Left renal pelvis (tissue), 4 donors: Measurements from ENCODE around the gene CDC37L1. TPM values are rescaled to one million over a fixed set of nuclear protein-coding genes. Genes with fewer than 3 reads are reported as not detected.
A peak's percentile ranks its signal among the peaks of the same experiment; 100 is the strongest.

Source experiments
- DNase-seq, 4 donors: peaks; one replicate each; pipeline ENCODE4 v3.0.0-alpha.2; 2013; ENCODE audit warnings: low read depth in 4 of 4, low spot score in 3 of 4
- polyA plus RNA-seq, 4 donors: library from polyadenylated mRNA; unstranded; fragments of 120-200 nt; gene quantifications; one replicate each; pipeline ENCODE4 v1.2.1, GENCODE V29; 2013; ENCODE audit not compliant: insufficient read length in 4 of 4

Gene CDC37L1
- polyA plus RNA-seq, 4 donors = 16.2 to 23.6 (median 20.4) TPM

DNA sequence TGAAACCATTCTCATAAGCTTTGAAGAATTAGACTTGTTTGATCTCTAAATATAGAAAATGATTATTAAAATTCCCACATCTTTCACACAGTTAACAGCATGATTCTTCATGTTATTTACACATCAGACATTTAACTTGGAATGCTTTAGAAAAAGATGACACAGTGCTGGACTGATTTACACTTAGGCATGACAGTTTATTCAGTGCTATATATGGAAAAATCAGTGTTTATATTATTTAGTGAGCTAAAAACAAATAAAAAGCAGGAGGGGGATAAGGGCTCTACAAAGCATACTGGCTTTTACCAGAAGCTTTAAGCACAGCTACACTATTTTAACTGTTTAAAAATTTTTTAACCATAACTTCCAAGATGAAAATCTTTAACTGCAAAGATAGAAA is 30.0 kb downstream of the CDC37L1 start:
- DNase-seq = no peak

DNA sequence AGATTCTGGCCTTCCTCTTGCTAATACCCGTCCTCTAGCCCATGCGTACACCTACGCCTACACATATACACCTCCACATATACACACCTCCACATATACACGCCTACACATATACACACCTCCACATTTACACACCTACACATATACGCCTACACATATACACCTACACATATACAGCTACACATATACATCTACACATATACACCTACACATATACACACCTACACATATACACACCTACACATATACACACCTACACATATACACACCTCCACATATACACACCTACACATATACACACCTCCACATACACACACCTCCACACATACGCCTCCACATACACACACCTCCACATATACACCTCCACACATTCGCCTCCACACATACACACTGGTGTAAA is 34.5 kb downstream of the CDC37L1 start:
- DNase-seq = no peak

DNA sequence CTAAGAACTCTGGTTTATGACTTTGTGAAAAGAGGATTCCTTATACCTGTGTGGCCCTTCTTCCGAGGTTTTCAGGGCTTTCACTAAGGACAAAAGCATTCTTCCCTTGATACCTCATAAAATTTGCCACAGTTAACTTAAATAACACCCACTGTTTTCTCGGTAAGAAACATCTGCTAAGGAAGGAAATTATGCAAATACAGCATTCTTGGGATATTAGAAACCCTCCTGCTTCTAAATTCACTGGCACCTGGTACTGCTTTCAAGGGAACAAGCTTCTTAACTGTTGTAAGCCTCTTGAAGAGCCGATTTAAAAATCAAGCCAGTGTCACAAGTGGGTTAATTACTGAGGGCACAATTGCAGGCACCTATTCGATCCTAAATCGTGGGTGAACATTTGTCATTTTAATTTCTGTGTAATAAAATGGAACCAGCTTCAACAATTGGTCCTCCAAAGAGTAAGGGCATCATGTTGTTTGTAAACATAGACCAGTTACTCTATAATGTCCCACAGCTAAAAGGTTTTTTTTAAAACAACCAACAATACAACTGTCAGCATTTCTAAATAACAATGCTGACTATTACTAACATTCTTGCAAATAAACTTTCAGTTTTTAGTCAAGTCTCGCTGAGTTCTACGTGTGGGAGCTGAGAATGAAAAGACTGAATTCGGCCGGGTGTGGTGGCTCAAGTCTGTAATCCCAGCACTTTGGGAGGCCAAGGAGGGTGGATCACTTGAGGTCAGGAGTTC is 35.1 kb downstream of the CDC37L1 start:
- no peak for DNase-seq

DNA sequence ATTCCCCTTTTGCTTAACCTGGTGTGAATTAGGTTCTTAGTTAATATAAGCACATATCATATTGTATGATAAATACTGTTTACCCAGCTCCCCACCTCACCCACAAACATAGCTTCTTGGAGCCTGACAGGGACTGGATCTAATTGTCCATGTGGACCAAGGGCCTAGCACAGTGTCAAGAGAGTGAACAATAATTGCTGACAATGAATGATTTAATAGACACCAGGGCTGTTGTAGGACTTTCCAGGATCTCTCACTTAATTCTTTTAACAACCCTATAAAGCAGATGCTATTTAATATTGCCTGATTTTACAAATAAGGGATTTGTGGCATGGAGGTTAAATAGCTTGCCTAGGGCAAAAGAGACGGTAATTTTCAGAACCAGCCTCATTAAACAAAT is 36.8 kb downstream of the CDC37L1 start:
- no peak for DNase-seq

DNA sequence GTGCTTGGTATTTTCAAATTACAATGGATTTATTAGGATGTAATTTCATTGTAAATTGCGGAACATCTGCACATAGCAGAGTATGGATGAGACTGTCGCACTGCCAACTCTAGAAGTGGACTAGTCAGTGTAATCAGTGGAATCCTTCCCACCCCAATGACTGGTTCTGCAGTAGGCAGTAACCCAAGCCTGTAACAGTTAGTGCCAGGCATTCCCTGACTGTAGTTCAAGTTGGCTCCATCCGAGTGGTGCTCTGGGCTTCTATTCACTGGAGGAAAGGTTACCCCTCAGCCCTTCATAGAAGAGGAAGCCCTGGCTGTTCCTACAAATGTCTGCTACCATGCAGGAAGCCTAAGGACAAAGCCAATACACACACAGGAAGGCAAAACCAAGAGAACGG is 38.4 kb downstream of the CDC37L1 start:
- DNase-seq = no peak

DNA sequence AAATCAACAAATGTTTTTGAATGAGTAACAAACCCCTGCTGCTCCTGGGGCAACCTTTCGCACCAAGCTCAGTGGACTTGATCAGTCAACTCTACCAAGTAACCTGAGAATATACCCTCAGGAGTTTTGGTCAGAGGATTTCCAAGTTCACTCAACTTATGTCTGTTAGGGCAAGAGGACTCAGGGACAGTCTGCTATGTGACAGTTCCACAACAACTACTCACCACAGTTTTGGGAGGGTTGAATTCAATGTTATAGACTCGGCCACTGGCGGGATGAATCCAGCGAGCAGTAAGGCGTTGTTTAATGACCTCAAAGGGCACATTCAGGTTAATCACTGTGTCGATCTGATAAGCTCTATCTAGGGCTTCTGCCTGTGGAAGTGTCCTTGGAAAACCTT is 39.5 kb downstream of the CDC37L1 start:
- DNase-seq = no peak

DNA sequence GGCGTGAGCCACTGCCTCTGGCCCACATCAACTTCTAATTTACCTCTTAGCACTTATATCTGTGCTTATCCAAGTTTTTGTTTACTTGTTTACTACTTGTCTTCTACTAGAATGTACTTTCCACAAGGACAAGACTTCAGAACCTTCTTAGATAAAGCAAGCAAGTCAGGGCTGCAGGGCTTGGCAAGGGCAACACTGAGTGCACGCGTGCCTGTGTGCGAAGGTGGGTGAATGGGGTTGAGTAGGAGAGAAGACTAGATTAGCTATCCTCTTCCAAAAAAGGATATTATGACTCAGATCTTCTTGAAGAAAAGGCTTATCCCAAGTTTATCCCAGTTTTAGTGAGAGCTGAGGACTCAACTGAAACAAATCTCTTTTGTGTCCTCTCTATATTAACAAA is 42.4 kb downstream of the CDC37L1 start:
- DNase-seq = no peak

DNA sequence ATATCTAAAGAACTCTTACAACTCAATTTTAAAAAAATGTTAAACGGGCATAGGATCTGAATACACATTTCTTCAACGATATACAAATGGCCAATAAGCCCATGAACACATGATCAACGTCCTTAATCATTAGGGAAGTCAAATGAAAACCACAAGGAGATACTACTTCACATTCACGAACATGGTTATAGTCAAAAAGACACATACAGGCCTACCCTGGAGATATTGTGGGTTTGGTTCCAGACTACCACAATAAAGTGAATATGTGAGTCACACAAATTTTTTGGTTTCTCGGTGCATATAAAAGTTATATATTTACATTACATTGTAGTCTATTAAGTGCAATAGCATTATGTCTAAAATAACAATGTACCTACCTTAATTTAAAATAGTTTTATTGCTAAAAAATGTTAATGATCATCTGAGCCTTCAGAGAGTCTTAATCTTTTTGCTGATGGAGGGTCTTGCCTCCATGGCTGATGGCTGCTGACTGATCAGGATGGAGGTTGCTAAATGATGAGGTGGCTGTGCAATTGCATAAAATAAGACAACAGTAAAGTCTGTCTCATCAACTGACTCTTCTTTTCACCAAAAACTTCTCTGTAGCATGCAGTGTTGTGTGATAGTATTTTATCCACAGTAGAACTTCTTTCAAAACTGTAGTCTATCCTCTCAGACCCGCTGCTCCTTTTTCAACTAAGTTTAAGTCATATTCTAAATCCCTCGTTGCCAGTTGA is 46.5 kb downstream of the CDC37L1 start:
- DNase-seq = no peak

DNA sequence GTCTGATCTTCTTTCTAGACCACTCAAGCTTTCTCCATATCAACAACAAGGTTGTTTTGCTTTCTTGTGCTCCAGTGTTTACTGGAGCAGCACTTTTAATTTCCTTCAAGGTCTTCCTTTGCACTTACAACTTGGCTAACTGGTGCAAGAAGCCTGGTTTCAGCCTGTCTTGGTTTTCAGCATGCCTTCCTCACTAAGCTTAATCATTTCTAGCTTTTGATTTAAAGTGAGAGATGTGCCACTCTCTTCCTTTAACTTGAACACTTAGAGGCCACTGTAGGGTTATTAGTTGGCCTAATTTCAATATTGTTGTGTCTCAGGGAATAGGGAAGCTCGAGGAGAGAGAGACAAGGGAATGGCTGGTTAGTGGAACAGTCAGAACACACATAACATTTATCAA is 48.2 kb downstream of the CDC37L1 start:
- no peak for DNase-seq

DNA sequence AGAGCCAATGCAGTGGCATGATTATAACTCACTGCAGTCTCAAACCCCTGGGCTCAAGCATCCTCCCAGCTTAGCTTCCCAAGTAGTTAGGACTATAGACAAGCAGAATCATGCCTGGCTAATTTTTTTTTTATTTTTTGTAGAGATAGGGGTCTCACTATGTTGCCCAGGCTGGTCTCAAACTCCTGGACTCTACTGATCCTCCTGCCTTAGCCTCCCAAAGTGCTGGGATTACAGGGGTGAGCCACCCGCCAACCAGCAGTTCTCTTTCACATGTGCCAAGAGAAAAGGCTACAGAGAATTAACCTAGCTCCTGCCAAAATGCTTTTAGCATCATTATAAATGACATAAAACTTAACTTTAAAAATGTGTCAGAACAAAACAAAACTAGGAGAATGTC is 53.5 kb downstream of the CDC37L1 start:
- no peak for DNase-seq

DNA sequence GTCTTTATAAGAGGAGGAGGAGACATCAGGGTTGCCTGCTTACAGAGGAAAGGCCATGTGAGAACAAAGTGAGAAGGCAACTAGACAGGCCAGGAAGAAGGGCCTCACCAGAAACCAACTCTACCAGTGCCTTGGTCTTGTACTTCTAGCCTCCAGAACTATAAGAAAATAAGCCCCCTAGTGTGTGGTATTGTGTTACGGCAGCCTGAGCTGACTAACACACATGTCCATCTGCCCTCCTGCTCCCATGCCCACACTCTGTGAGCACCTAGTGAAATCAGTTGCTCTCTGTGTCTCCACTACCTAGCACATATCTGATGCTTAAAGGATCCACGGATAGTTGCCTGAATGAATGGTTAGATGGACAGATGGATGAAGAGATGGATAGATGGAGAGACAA is 54.8 kb downstream of the CDC37L1 start:
- no peak for DNase-seq

DNA sequence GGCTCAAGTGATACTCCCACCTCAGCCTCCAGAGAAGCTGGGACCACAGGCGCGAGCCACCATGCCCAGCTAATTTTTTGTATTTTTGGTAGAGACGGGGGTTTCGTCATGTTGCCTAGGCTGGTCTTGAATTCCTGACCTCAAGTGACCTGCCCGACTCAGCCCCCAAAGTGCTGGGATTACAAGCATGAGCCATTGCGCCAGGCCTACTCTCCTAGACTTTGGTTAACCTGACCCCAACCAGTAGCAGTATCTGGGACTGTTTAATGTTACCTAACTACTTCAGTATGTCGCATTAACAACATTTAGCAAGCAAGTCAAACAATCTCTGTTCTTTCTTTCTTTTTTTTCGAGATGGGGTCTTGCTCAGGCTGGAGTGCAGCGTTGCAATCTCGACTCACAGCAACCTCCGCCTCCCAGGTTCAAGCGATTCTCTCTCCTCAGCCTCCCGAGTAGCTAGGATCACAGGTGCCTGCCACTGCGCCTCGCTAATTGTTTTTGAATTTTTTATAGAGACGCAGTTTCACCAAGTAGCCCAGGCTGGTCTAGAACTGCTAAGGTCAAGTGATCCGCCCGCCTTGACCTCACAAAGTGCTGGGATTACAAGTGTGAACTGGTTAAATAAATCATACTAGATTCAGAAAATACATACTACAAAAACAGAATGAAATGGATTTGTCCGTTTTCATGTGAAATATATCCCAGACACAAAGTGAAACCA is 59.7 kb downstream of the CDC37L1 start:
- DNase-seq = no peak

DNA sequence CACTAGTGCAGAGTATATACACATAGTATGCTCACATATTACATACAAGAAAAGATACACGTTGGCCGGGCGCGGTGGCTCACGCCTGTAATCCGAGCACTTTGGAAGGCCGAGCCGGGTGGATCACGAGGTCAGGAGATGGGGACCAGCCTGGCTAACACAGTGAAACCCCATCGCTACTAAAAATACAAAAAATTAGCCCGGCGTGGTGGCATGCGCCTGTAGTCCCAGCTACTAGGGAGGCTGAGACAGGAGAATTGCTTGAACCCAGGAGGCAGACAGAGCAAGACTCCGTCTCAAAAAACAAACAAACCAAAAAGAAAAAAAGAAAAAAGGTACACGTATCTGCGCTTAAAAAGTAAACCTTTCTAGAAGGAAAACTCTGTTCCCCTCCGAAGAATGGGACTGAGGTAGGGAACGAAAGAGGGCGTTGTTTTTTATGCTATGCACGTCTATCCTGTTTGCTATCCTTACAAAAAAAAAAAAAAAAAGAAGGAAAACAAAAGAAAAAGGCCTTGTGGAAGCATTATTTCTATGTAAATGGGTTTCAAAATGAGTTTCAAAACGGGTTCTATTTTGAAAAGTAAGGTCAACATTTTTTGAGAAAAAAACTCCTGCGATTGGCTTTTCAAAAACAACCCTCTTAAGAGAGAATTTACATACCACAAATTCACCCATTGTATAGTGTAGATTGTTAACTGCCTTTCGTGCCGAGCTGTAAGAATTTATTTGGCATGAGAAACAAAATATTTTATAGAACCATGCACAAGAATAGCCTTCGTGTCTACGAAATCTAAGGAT is 60.4 kb downstream of the CDC37L1 start:
- DNase-seq = no peak

DNA sequence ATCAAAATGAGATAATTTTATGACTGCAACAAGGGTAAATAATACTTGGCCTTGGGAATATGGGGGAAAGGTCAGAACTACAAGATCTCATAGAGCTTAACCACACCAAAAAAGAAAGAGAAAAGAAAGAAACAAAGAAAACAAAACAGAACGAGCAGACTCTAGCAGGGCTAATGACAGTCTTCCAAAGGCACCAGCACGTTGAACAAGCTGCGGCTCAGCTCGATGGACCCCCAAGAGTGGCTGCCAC is 60.9 kb downstream of the CDC37L1 start:
- DNase-seq = peak in 1 of 4 donors; percentile 33

DNA sequence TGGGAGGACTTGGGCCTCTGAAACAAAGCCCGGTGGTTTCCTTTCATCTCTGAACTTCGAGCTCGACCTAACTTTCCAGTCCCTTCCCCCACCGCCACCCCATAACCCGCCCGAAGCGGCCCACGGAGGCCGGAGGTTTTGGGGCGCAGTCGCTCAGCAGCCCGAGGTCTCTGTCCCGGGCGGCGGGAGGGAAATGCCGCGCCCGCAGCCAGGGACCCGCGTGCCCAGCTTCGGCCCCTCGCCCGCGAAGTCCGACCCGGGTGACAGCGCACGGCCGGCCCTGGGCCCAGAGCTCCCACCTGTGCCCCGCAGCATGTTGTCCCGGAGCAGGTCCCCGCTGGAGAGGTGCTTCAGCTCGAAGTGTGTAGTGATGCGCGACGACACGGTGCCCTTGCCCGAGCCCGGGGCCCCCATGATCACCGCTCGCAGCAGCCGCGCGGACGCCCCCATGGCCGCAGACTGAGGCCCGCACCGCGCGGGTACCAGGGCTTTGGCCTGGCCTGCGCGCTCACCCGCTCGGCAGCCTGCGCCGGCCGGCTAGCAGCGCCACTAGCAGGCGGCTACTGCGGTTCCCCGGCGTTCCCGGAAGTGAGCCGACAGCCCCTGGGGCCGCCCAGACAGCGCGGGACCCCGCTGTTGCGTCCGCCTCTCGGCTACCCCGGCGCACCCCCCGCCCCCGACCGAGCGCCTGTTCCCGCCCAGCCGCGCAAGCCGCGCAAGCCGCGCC is 61.4 kb downstream of the CDC37L1 start, which contains the start of gene AK3:
TSS of gene AK3 (minus strand) at position 565 of the 727 bp plus-strand sequence. CDS start at position 450, 115 bp downstream.
- DNase-seq = peak in 3 of 4 donors; percentile 75 to 77 (median 75)

DNA sequence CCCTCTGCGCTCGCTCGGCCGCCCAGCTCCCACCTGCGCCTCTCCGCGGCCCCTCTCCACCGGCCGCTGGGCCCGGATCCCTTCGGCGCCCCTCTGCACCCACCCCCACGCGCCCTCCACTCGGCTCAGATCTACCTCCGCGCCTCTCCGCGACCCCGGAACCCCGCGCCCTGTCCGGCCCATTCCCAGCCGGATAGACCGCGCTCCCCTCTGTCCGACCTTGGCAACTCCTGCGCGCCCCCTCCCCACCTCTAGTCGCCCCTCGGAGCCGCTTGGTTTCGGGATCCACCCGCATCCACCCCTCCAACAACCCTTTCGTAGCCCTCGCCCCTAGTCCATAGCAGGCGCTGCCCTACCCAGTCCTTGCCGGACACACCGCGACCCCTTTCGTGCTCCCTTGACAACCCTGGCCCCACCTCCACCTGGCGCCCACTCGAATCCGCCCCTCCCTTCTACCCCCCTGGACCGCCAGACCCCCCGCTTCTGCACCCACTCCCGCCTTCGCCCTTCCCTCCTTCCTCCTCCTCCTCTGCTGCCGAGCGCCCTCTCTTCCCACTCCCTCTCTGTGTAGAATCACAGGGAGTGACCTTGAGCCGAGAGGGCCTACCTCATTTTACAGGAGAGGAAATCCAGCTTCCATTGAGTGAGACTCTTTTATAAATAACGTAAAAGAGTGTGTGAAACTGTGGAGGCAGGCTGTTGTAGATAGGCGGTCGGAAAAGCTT is 62.2 kb downstream of the CDC37L1 start:
- DNase-seq = peak in 1 of 4 donors; percentile 17

DNA sequence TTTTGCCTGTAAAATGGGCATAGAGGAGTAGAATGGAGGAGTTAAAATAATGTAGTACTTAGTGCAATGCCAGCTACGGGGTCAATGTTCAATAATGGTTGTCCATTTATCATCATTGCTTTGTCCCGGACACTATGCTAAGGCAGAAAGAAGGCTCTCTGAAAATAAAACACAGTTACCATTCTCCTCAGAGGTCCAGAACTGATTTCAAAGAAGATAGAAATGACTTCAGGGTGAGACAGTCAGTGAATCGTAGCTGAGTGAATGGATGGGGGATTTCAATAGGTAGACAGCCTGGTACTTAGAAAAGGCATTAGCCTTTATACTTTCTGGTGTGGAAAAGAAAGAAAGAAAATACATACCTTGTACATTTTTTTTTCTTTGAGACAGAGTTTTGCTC is 62.9 kb downstream of the CDC37L1 start:
- DNase-seq = no peak

DNA sequence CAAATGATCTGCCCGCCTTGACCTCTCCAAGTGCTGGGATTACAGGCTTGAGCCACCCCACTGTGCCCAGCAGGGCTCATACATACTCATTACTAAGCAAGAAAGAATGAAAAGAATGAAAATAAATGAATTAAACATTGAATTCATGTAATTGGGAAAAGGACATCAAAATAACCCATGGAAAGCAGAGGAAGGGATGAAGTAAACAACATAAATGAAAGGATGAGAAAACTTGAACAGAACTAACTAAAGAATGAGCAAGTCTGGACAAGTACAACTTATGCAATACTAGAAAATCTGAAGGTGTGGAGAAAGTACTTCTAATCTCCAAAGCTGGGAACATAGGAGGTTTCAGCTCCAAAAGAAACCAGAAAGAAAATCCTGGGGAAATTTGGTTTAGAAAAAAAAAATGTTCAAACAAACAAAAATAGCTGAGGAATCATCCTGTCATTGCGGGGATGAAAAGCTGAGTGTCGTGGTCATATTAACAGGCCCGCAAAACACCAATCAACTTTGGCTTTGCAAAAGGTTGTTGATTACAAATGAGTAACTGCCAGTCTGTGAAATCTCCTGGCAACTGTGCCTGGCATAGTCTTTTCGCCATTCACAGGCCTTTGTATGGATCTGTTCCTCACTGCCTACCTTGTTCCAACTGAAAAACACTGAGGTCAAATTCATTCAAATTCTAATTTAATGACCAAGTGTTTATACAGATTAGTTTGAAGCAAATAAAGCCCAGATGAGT is 63.9 kb downstream of the CDC37L1 start:
- DNase-seq = no peak
